Adipose tissue (tissue), 3 donors: ENCODE results near the gene CSNK1G3. TPM values are rescaled to one million over a fixed set of nuclear protein-coding genes. Genes with fewer than 3 reads are reported as not detected.

Experiments
- H3K27ac ChIP-seq: one replicate; pipeline ENCODE4 v1.5.1; 2013; ENCODE audit warnings: low read depth, low read length
- WGBS, 3 donors: extraction: QIAGEN DNeasy Blood & Tissue Kit; methylation state at CpG; one replicate each; pipeline ENCODE4 v1.1.7; 2013; 5-methylcytosine and 5-hydroxymethylcytosine counted together
- polyA plus RNA-seq, 3 donors: library from polyadenylated mRNA; stranded (reverse); fragments of 200-250 nt; gene quantifications; one replicate each; pipeline ENCODE4 v1.2.3, GENCODE V29; 2013
- donor health status: healthy with polysubstance abuse.
- donor health status: Bipolar disorder and iron deficiency.
- donor health status: healthy.

CSNK1G3 gene
- polyA plus RNA-seq, 3 donors, result 5.4 to 12.7 (median 9.3) TPM

DNA sequence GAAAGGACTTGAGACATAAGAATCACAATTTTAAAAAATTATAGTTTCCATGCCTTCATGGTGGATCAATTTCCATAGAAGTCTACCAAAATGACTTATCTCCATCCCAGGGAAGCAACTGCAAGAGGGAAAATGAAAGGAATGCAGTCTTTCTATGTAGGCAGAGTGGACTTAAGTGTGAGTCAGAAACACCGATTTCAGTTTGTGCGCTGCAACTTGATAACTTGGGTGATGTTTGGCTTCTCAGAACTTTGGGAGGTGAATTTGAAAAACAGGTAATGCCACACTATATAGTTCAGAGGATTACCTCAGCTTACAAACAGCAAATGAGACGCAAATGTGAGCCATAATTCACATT lies 708 bp upstream of the CSNK1G3 start:
- 71 to 82% (median 76%) methylated on average over 3 of the region's 3 CpGs for WGBS, 3 donors
- no peak overlapping the region for H3K27ac ChIP-seq

DNA sequence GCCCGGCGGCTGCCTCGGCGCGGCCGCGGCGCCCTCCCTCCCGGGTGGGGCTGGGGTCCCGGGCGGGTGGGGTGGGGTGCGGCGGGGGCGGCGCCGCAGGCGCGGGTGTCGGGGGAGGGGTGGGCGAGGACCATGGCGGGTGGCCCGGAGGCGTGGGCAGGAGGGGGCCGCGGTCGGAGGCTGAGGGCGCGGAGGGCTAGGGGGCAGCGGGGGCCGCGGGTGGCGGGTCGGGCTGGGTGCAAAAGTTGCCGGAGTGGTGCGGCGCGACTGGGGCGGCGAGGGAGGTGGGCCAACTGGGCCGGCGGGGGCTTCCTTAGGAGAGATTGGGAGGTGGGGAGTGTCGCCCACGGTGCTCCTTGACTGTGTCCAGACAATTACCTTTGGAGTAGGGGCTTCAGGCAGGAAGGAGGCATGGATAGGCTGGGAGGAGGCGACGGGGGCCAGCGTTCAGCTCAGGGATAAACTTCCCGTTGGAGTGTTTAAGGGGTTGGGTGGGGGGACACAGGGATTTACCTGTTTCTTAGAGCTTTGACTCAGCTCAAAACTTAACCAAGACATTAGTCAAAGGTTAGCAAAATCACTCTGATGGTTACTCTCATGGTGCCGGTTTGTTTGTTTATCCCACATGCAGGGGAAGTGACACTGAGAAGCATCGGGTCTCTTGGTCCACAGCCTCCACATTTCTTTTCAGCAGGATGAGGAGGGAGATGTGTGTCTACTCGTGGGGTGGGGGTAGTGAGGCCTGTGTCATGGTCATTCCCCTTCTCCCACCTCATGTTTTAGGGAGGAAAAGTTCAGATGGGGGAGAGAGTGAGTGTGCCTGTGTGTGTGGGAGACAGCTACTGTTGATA lies 859 bp downstream of the CSNK1G3 start:
- H3K27ac ChIP-seq, result peak overlapping the region; percentile 61
- WGBS, 3 donors, result 1 to 2% (median 2%) methylated on average over 31 to 50 of the region's 50 CpGs

DNA sequence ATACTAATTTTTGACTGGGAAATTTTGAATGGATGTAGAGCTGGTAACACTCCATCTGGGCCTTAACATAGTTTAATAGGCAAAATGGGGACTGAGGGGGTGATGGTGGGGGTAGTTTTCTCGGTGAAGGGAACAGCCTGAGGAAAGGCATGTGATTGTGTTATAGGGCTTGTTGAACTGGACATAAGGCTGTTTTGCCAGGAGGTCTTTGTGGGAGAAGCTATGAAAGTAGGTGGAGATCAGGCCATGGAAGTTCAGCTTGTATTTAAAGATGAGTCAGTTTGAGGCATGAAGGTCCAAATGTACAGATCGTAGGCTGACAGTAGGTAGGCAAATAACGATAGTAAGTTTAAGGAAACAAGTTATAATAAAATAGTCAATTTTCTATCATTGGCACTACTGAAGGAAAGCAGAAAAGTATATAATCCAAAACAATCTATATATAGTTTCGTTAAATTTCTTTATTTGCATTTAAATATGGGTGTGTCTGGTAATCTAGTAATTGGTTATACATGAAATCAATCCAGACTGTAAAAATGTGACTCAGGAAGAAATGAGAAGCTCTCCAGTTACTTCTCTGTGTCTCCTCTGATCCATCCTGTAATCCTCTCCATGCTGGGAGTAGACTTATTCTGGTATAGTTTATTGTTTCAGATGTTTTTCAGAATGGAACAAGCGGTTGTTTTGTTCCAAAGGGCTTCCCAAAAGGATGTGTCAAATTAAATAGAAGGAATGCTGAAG lies 2.8 kb downstream of the CSNK1G3 start:
- WGBS, 3 donors, result 90 to 95% (median 92%) methylated on average over 5 of the region's 5 CpGs
- H3K27ac ChIP-seq, result no peak overlapping the region

GRCh38 chr5:123515904-123516303 lies 3.9 kb downstream of the CSNK1G3 start:
- 66 to 82% (median 70%) methylated on average over 3 of the region's 3 CpGs for WGBS, 3 donors
- no peak overlapping the region for H3K27ac ChIP-seq

DNA sequence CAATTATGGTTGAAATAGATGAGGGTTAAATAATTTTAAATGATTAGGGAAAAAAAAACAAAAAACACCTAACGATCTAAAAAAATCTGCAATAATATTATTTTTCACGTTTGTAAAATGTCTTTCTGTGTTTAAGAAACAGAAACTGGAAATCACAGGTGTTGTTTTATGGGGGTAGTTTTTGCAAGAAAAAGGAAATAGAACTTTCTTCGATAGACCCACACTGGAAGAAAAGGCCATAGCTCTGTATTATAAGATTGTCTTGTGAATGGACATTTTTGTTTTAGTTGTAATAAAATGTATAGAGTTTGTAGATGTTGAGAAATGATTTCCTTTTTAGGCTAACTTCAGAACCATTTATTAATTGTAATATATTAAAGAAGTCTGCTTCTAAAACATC lies 5.5 kb downstream of the CSNK1G3 start:
- no peak overlapping the region for H3K27ac ChIP-seq
- 82 to 86% (median 84%) methylated on average over 3 of the region's 3 CpGs for WGBS, 3 donors

- no peak overlapping the region for H3K27ac ChIP-seq
Measured at GRCh38 chr5:123518111-123518510, 6.1 kb downstream of the CSNK1G3 start.

DNA sequence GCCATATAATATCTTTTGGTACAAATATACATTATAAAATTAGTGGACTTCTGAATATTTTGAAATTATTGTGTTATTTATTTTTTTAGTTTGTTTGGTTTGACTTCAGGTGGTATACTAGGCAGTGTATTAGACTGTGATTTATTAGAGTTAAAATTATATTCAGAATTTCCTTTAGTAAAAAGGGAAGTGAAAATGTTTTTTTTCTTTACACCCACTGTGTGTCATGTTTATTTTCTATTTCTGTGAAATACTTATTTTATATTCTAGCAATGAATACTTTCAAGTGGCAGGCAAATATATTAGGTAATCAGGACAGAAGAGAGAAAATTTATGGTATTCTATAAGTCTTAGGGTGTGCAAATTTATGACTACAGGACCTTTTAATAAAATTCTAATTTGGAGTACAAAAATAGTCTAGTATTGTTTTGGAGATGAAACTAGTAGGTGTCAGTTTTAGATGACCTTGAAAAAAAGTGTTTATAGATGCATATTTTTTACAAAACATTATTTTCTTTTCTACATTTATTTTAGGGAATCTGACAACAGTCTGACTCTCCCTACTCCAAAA lies 8.8 kb downstream of the CSNK1G3 start:
- no peak overlapping the region for H3K27ac ChIP-seq

- WGBS, 3 donors, result 31 to 38% (median 34%) methylated on average over 4 of the region's 4 CpGs
- H3K27ac ChIP-seq, result no peak overlapping the region
Measured at GRCh38 chr5:123524146-123524545, 12.2 kb downstream of the CSNK1G3 start.

DNA sequence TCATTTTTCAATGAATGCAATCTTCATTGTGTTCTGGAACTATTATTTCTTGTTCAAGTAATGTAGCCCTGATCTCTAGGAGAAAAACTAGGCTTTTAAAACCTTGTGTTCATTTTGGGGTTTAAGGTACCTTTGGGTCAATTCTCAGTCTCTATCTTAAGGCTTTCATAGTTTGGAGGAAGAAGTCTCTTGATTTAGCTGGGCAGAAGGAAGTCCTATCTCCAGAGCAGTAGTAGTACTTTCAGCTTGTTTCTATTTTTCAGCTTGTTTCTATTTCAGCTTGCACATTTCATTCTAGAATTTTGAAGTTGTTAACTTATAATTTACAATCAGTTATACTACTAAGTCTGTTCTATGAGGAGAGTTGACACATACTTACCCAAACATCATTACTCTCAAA lies 15.2 kb downstream of the CSNK1G3 start:
- no peak overlapping the region for H3K27ac ChIP-seq

DNA sequence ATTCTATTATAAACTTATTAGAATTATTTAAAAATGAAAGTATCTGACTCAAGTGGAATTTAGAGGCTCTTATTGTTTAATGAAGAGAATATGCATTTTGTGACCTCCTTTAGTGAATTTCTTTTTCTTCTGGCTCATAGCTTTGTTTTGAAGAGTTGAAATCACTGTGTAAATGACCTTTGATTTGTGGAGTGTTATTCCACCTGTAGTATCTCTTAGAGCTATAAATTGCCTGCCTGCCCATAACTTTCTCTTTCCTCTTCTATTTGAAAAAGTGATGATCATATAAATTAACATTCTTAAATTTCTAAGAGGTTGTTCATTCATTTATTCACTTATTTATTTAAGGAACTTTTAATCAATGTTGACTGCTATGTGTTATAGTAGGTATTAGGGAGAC lies 16.1 kb downstream of the CSNK1G3 start:
- no peak overlapping the region for H3K27ac ChIP-seq

- H3K27ac ChIP-seq, result no peak overlapping the region
- WGBS, 3 donors, result 97 to 99% (median 97%) methylated on average over 4 of the region's 4 CpGs
Measured at GRCh38 chr5:123528878-123529277, 16.9 kb downstream of the CSNK1G3 start.

DNA sequence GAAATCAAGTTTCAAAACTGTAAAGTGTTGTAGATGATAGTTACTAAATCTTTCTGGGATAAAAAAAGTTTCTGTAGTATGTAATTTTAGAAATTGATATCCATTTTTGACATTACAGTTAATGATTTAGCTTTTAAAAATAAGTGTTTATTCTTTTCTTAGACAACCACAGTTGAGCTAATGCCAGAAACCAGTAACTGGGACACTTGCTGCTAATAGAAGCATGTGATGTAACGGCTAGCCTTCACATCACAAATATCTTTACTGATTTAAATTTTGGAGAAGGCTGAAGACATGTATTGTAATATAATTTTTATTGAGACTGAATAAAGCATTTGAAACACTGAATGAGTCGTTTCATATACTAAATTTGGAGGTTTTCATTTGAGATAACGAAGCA lies 18.8 kb downstream of the CSNK1G3 start:
- H3K27ac ChIP-seq, result no peak overlapping the region
- WGBS, 3 donors, result 77 to 85% (median 79%) methylated on average over 3 of the region's 3 CpGs

- no peak overlapping the region for H3K27ac ChIP-seq
- WGBS, 3 donors, result 64 to 83% (median 82%) methylated on average over 1 of the region's 1 CpG
Measured at GRCh38 chr5:123535648-123536047, 23.7 kb downstream of the CSNK1G3 start.

- 96 to 99% (median 97%) methylated on average over 2 of the region's 2 CpGs for WGBS, 3 donors
- H3K27ac ChIP-seq, result no peak overlapping the region
Measured at GRCh38 chr5:123537256-123537655, 25.3 kb downstream of the CSNK1G3 start.

GRCh38 chr5:123537845-123538244 lies 25.9 kb downstream of the CSNK1G3 start:
- no peak overlapping the region for H3K27ac ChIP-seq
- WGBS, 3 donors, result 88 to 94% (median 92%) methylated on average over 2 of the region's 2 CpGs

DNA sequence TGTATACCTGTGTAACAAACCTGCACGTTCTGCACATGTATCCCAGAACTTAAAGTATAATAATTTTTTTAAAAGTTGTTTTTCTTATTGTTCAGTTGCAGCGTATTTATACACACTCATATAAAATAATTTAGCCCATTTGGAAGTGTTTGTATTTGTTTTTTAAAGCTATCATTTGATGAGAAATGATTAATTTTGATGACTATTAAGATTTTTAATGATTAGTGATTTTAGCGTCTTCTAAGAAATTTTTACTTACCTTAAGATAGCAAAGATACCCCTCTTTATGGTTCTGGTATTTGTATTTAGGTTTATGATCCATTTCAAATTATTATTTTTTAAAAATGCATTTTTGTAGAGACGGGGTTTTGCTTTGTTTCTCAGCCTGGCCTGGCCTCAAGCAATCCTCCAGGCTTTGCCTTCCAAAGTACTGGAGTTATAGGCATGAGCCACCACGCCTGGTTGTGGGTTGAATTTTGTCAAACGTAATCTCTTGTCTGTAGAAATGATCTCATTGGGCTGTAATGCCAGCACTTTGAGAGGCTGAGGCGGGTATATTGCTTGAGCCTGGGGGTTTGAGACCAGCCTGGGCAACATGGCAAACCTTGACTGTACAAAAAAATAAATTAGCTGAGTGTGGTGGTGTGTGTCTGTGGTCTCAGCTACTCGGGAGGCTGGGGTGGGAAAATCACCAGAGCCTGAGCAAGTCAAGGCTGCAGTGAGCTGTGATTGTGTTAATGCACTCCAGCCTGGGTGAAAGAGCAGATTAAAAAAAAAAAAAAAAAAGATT lies 26.9 kb downstream of the CSNK1G3 start:
- WGBS, 3 donors, result 81 to 84% (median 84%) methylated on average over 8 of the region's 8 CpGs
- H3K27ac ChIP-seq, result no peak overlapping the region

DNA sequence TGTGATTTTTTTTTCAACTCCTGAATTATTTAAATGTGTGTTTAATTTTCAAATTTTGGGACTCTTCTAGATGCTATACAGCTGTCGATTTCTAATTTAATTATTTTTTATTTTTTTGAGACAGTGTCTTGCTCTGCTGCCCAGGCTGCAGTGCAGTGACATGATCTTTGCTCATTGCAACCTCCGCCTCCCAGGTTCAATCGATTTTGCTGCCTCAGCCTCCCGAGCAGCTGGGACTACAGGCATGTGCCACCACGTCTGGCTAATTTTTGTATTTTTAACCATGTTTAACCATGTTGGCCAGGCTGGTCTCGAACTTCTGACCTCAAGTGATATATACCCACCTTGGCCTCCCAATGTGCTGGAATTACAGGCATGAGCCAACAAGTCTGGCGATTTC lies 28.6 kb downstream of the CSNK1G3 start:
- no peak overlapping the region for H3K27ac ChIP-seq
- 95 to 97% (median 96%) methylated on average over 7 of the region's 7 CpGs for WGBS, 3 donors

DNA sequence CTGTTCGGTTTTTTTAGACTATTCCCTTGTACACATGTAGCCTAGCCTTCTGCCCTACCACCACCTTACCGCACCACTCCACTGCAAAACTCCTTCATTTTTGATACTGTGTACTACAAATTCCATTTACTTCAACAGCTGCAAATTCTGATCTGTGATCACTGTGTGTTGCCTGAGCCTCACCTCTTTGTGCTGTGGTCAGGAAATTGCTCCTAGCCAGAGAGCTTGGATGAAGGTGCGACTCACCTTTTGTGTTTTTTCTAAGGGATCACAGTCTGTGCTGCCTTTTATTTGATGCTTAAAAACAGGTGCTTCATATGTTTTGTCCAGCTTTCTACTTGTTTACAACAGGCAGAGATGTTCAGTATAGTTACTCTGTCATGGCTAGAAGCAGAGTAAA lies 31.5 kb downstream of the CSNK1G3 start:
- H3K27ac ChIP-seq, result no peak overlapping the region
- 93 to 96% (median 95%) methylated on average over 3 of the region's 3 CpGs for WGBS, 3 donors

DNA sequence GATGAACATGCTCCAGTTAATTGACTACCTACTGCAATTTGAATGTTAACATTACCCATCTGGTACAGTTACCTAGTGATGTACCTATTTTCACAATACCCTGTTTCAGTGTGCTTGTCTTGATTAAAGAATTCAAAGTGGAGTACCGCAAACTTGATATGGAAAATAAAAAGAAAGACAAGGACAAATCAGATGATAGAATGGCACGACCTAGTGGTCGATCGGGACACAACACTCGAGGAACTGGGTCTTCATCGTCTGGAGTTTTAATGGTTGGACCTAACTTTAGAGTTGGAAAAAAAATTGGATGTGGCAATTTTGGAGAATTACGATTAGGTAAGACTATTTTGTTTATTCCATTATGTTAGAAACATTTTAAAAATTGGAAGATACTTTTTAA lies 33.5 kb downstream of the CSNK1G3 start:
- H3K27ac ChIP-seq, result no peak overlapping the region
- 83 to 88% (median 84%) methylated on average over 7 of the region's 7 CpGs for whole genome bisulfite sequencing, 3 donors
